GM12878 (cell line): ENCODE results near the gene KLHL2. TPM values are rescaled to one million over a fixed set of nuclear protein-coding genes. Genes with fewer than 3 reads are reported as not detected.

Source experiments
- ATAC-seq: fragments of 200-7000 bp; cut with Tn5 transposase; 3 replicates; pipeline ENCODE4 v1.9.1; 2020; ENCODE audit warnings: mild to moderate bottlenecking, moderate library complexity
- BruUV-seq: library from RNA; stranded (reverse); fragments of 400-500 nt; replicated peaks from 2 replicates; lab custom pipeline; 2021; lab: Mats Ljungman, UMichigan
- CTCF ChIA-PET: fragments of 300-600 bp; sonication (Branson Sonifier 250); formaldehyde crosslinking; extraction: SDS; loops from one replicate; lab custom pipeline; 2021; ENCODE audit warnings: inconsistent platforms; lab: Yijun Ruan, JAX
- POLR2A ChIA-PET: fragments of 350-600 bp; formaldehyde crosslinking; extraction: SDS; loops from one replicate; lab custom pipeline; 2021; ENCODE audit warnings: inconsistent platforms; lab: Charles Lee
- RAD21 ChIA-PET: fragments of 300-600 bp; sonication (Branson Sonifier 250); formaldehyde crosslinking; loops from one replicate; lab custom pipeline; 2023; ENCODE audit warnings: antibody characterized with exemption; ENCODE audit not compliant: unreplicated experiment; lab: Charles Lee
- SMC1A ChIA-PET: fragments of 300-600 bp; sonication (Branson Sonifier 250); formaldehyde crosslinking; loops from one replicate; lab custom pipeline; 2023; ENCODE audit not compliant: unreplicated experiment, uncharacterized antibody; lab: Charles Lee
- DNase-seq: peaks from one replicate; pipeline ENCODE4 v3.0.0-alpha.2; 2011; ENCODE audit warnings: low read depth, low spot score
- FAIRE-seq: peaks from 3 replicates; lab custom pipeline; 2011; peaks lifted over from hg19 to GRCh38; lab: Jason Lieb, UNC
- H2AFZ ChIP-seq: 2 replicates; pipeline ENCODE4 v1.6.0; 2011; ENCODE audit warnings: low read depth, low read length, control low read depth; ENCODE audit not compliant: control insufficient read depth
- H3K27ac ChIP-seq: 2 replicates; pipeline ENCODE4 v1.5.1; 2011; ENCODE audit warnings: control low read depth; ENCODE audit not compliant: control insufficient read depth, insufficient read depth
- H3K27me3 ChIP-seq, 2 experiments: replicated peaks in 1 of 2; 2 replicates each; pipeline versions ENCODE4 v1.6.0 to v1.6.1; 2011; ENCODE audit warnings: low read length in 1 of 2; ENCODE audit not compliant: control insufficient read depth in 2 of 2, insufficient read depth in 2 of 2
- H3K36me3 ChIP-seq, 2 experiments: 2 replicates each; pipeline ENCODE4 v1.5.1; 2011; ENCODE audit warnings: low read length in 1 of 2; ENCODE audit not compliant: control insufficient read depth in 2 of 2, insufficient read depth in 2 of 2
- H3K4me1 ChIP-seq: 2 replicates; pipeline ENCODE4 v1.6.1; 2011; ENCODE audit warnings: mild to moderate bottlenecking, low read length, moderate library complexity, mixed read lengths; ENCODE audit not compliant: control insufficient read depth, insufficient read depth
- H3K4me2 ChIP-seq: 2 replicates; pipeline ENCODE4 v1.6.0; 2011; ENCODE audit warnings: control low read depth; ENCODE audit not compliant: control insufficient read depth, insufficient read depth
- H3K4me3 ChIP-seq: fragments of 200-600 bp; sonication (generic); 2 replicates; pipeline ENCODE4 v1.5.1; 2016
- H3K79me2 ChIP-seq: 2 replicates; pipeline ENCODE4 v1.6.0; 2011; ENCODE audit warnings: low read length; ENCODE audit not compliant: control insufficient read depth, insufficient read depth
- H3K9ac ChIP-seq: 2 replicates; pipeline ENCODE4 v1.8.0; 2011; ENCODE audit warnings: low read length, control low read depth, mixed read lengths; ENCODE audit not compliant: control insufficient read depth, insufficient read depth
- H3K9me3 ChIP-seq: replicated peaks from 3 replicates; pipeline ENCODE4 v1.5.1; 2011; ENCODE audit warnings: mild to moderate bottlenecking, low read length; ENCODE audit not compliant: control insufficient read depth, insufficient read depth
- H4K20me1 ChIP-seq: 2 replicates; pipeline ENCODE4 v1.6.0; 2011; ENCODE audit not compliant: control insufficient read depth, insufficient read depth
- BCLAF1 ChIP-seq: fragments of 450-650 bp; IDR thresholded peaks from 2 replicates; pipeline ENCODE4 v1.6.1; 2017; ENCODE audit warnings: antibody characterized with exemption, mild to moderate bottlenecking, moderate library complexity
- CBFB ChIP-seq: IDR thresholded peaks from 2 replicates; pipeline ENCODE4 v1.6.1; 2016; ENCODE audit warnings: antibody characterized with exemption, low read depth
- HCFC1 ChIP-seq: fragments of 150-350 bp; IDR thresholded peaks from 2 replicates; pipeline ENCODE4 v1.6.1; 2014; ENCODE audit warnings: low read length
- HDAC2 ChIP-seq: fragments of 200-600 bp; sonication (generic); IDR thresholded peaks from 2 replicates; pipeline ENCODE4 v1.6.1; 2017
- MTA2 ChIP-seq: fragments of 450-650 bp; IDR thresholded peaks from 2 replicates; pipeline ENCODE4 v1.6.1; 2016; ENCODE audit warnings: low read depth, mild to moderate bottlenecking, moderate library complexity
- MTA3 ChIP-seq: IDR thresholded peaks from 2 replicates; pipeline ENCODE4 v1.6.1; 2012; ENCODE audit warnings: low read length, inconsistent platforms, borderline replicate concordance
- MXI1 ChIP-seq: fragments of 150-350 bp; IDR thresholded peaks from 2 replicates; pipeline ENCODE4 v1.6.1; 2011; ENCODE audit warnings: low read depth, mild to moderate bottlenecking, inconsistent platforms, low read length, improper control_type of control experiment
- NFXL1 ChIP-seq: fragments of 450-650 bp; IDR thresholded peaks from 2 replicates; pipeline ENCODE4 v1.6.1; 2017; ENCODE audit warnings: antibody characterized with exemption, mild to moderate bottlenecking, borderline replicate concordance
- RAD21 ChIP-seq: IDR thresholded peaks from 2 replicates; pipeline ENCODE4 v1.6.1; 2011; ENCODE audit warnings: mild to moderate bottlenecking, low read depth, low read length, moderate library complexity; ENCODE audit not compliant: insufficient read depth
- RBBP5 ChIP-seq: fragments of 200-600 bp; sonication (generic); conservative IDR thresholded peaks from 2 replicates; pipeline ENCODE4 v1.6.1; 2016
- SMC3 ChIP-seq: IDR thresholded peaks from 2 replicates; pipeline ENCODE4 v1.6.1; 2011; ENCODE audit warnings: low read length, improper control_type of control experiment, borderline replicate concordance
- SPI1 ChIP-seq: IDR thresholded peaks from 2 replicates; pipeline ENCODE4 v1.6.1; 2011; ENCODE audit warnings: low read depth, mild to moderate bottlenecking, low read length, moderate library complexity, borderline replicate concordance; ENCODE audit not compliant: insufficient read depth
- WRNIP1 ChIP-seq: IDR thresholded peaks from 2 replicates; pipeline ENCODE4 v1.6.1; 2011; ENCODE audit warnings: low read depth, low read length, improper control_type of control experiment, borderline replicate concordance
- ZBTB33 ChIP-seq: fragments of 450-650 bp; IDR thresholded peaks from 2 replicates; pipeline ENCODE4 v1.6.1; 2017; ENCODE audit warnings: mild to moderate bottlenecking
- ZNF207 ChIP-seq: fragments of 450-650 bp; IDR thresholded peaks from 2 replicates; pipeline ENCODE4 v1.6.1; 2014; ENCODE audit warnings: antibody characterized with exemption, mild to moderate bottlenecking, borderline replicate concordance
- ZNF24 ChIP-seq: fragments of 450-650 bp; IDR thresholded peaks from 2 replicates; pipeline ENCODE4 v1.6.1; 2017; ENCODE audit warnings: antibody characterized with exemption, mild to moderate bottlenecking
- WGBS: methylation state at CpG from one replicate; pipeline ENCODE4 v1.1.6; 2016; ENCODE audit warnings: low lambda C conversion rate; ENCODE audit not compliant: insufficient replicate concordance, insufficient coverage; ENCODE audit errors: missing lambda C conversion rate; 5-methylcytosine and 5-hydroxymethylcytosine counted together
- in situ Hi-C: fragments of 300-500 bp; cut with MboI; formaldehyde crosslinking; loops from 9 replicates; pipeline ENCODE4 v1.14.3; 2018; ENCODE audit warnings: mixed read lengths
- intact Hi-C: fragments of 100-400 bp; cut with micrococcal nuclease; formaldehyde crosslinking; loops from one replicate; pipeline ENCODE4 v1.14.2; 2022; ENCODE audit not compliant: unreplicated experiment
- polyA plus RNA-seq, 11 experiments: library from polyadenylated mRNA; depleted of rRNA in 4 of 11; unstranded in 6 of 11; stranded (reverse) in 5 of 11; fragments of >200 nt; fragmentation: Nextera tagmentation in 4 of 11; fragmentation: Illumina TruSeq in 1 of 11; extraction: Ambion mirVana in 4 of 11; extraction: Trizol in 1 of 11; gene quantifications; 1 replicate in 1 of 11; 2 replicates in 10 of 11; pipeline versions ENCODE4 v1.2.1 to v1.2.3, GENCODE V29; 2011 to 2016; ENCODE audit warnings: inconsistent platforms in 2 of 11, missing spikeins in 2 of 11, low read depth in 1 of 11
- total RNA-seq, 4 experiments: library from RNA; depleted of rRNA in 3 of 4; stranded (reverse); fragments of >200 nt in 3 of 4; fragmentation: Illumina TruSeq in 1 of 4; extraction: Trizol in 1 of 4; gene quantifications; 2 replicates each; pipeline versions ENCODE4 v1.2.1 to v1.2.3, GENCODE V29; 2013 to 2021
- TF ChIP-seq, protein P1 (sequence below): fragments of 450-650 bp; IDR thresholded peaks from 2 replicates; pipeline ENCODE4 v1.6.1; 2014; ENCODE audit warnings: mild to moderate bottlenecking

The KLHL2 gene
- total and polyA plus RNA-seq, 10 of the 15 experiments (the other 5 are each of a cell fraction or from before 2014, with no cell fraction given): 4.8 to 22.8 (median 12.9) TPM

DNA sequence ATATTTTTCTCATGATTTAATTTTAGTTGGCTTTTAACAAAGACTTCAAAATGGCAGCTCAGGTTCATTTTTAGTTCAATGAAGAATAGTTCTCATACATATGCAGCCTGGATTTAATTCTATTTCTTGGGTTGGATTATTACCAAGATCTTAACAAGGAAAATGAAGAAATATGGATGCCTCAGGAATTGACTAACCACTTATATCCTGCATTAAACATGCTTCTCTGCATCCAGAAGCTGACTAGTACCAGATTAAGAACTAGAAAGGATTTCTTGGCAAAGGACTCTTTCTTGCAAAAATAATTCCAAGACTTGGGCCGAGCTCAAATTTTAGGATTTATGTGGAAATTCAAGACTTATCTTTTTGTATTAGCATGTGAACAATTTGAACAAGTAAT lies 5.6 kb upstream of the KLHL2 start (continued):
- TF ChIP-seq SPI1 (no peak), HCFC1 (no peak), HDAC2 (no peak)
- TF ChIP-seq, all 136 proteins: peak for 0

DNA sequence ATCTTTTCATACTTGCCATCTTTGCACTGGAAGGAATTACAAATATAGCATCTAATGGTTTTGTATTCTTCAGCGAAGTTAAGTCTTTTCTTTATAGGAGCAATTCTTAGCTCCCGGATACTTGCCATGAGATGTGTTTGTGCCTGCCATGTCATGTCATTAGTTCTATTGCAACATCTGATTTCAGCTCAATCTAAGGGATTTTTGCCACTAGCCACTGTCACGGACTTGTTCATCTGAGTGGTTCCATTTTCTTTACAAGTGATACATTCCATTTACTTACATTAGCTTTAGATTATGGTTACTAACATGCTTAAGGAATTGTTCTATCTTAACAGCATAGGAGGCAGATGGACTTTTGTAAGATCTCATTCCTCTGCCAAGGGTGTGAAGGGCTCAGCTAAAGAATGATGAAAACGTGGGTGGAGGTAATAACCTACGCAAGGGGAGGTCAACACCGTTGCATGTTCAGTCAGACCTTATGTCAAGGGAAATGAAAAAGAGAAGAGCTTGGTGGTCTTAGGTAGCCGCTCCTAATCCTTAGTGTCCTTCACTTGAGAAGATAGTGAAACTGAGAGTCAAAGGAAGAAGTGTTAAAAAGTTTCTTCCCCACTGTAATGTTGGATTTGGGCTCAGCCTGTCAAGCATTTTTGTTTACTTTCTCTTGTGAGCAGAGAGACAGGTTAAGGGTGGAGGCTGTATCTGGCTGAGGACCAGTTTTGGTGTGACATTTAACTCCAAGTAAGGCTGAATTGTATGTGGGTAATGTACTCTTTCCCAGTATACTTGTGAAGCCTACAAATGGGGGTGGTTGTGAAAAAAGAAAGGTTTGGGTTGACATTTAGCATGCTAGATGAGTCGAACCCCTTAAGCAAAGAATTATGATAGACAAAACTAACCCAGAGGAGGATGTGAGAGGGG lies 3.6 kb upstream of the KLHL2 start:
- ChIA-PET POLR2A (interaction anchor here (0.9 kb wide), 1 partner anchor 124 kb away, joined by 3 read pairs; the partner anchor contains the start of gene MSMO1), CTCF (interaction anchor here (0.6 to 2.0 kb wide), 3 partner anchors 13 to 73 kb away, joined by 3 to 10 read pairs (median 3); no protein-coding TSS in a partner anchor), SMC1A (interaction anchor here (1.0 to 1.4 kb wide), 3 partner anchors 13 to 140 kb away, joined by 3 to 4 read pairs (median 3); no protein-coding TSS in a partner anchor), RAD21 (interaction anchor here (0.7 to 1.0 kb wide), 3 partner anchors 13 to 72 kb away, joined by 3 to 5 read pairs (median 3); no protein-coding TSS in a partner anchor)
- H3K79me2 ChIP-seq: peaks cover 15% of the 10 kb centered on the region
- H3K9me3 ChIP-seq: no peaks in the 10 kb centered on the region
- FAIRE-seq: no peak
- no peak for DNase-seq
- no peak for ATAC-seq
- H2AFZ ChIP-seq: no peak overlapping the region
- no peak overlapping the region for H3K9ac ChIP-seq
- no peak overlapping the region for H3K4me3 ChIP-seq
- H3K4me1 ChIP-seq: peaks cover 8% of the 10 kb centered on the region
- intact Hi-C loops: no loop called here
- no peaks in the 10 kb centered on the region for H3K36me3 ChIP-seq
- H3K4me2 ChIP-seq: no peak overlapping the region
- H4K20me1 ChIP-seq: no peaks in the 10 kb centered on the region
- H3K27me3 ChIP-seq: no peaks in the 10 kb centered on the region
- 59% methylated on average over 8 of the region's 8 CpGs for WGBS
- no peak overlapping the region for H3K27ac ChIP-seq
- BruUV-seq: no TSS peak
- in situ Hi-C loops: no loop called here
- TF ChIP-seq MXI1 (no peak), HCFC1 (no peak), MTA3 (no peak), MTA2 (no peak), SMC3 (no peak), RAD21 (no peak), BCLAF1 (no peak), NFXL1 (no peak), ZNF24 (no peak), RBBP5 (no peak), ZNF207 (no peak), CBFB (no peak), ZBTB33 (no peak), WRNIP1 (no peak)
- TF ChIP-seq, protein P1, sequence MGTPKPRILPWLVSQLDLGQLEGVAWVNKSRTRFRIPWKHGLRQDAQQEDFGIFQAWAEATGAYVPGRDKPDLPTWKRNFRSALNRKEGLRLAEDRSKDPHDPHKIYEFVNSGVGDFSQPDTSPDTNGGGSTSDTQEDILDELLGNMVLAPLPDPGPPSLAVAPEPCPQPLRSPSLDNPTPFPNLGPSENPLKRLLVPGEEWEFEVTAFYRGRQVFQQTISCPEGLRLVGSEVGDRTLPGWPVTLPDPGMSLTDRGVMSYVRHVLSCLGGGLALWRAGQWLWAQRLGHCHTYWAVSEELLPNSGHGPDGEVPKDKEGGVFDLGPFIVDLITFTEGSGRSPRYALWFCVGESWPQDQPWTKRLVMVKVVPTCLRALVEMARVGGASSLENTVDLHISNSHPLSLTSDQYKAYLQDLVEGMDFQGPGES: no peak
